K562 (cell line): ENCODE measurements around the gene FAM114A1. TPM values are rescaled to one million over a fixed set of nuclear protein-coding genes. Genes with fewer than 3 reads are reported as not detected.
A peak's percentile ranks its signal among the peaks of the same experiment; 100 is the strongest.

Source experiments
- CUX1 ChIP-seq: fragments of 200-800 bp; sonication (Bioruptor generic); IDR thresholded peaks from 2 replicates; pipeline ENCODE4 v1.6.1; 2016; ENCODE audit warnings: missing genetic modification characterization, missing compliant biosample characterization
- FOXK2 ChIP-seq, 2 experiments: fragments of 450-650 bp; IDR thresholded peaks in 1 of 2; conservative IDR thresholded peaks in 1 of 2; 2 replicates each; pipeline ENCODE4 v1.6.1; 2016; ENCODE audit warnings: low read depth in 2 of 2, mild to moderate bottlenecking in 1 of 2
- GTF2B ChIP-seq: IDR thresholded peaks from 2 replicates; pipeline ENCODE4 v1.6.1; 2011; ENCODE audit not compliant: insufficient read length; ENCODE audit errors: extremely low read depth
- JUNB ChIP-seq: fragments of 450-650 bp; formaldehyde crosslinking; conservative IDR thresholded peaks from 2 replicates; pipeline ENCODE4 v1.4.0; 2020; ENCODE audit warnings: mild to moderate bottlenecking
- PHTF2 ChIP-seq: fragments of 250-450 bp; sonication (Bioruptor Pico); IDR thresholded peaks from 2 replicates; pipeline ENCODE4 v1.5.0; 2021; ENCODE audit warnings: mild to moderate bottlenecking
- POU5F1 ChIP-seq: fragments of 150-350 bp; IDR thresholded peaks from 2 replicates; pipeline ENCODE4 v1.6.1; 2014; ENCODE audit warnings: borderline replicate concordance, low read length, low read depth, mild to moderate bottlenecking; ENCODE audit not compliant: partially characterized antibody
- PYGO2 ChIP-seq: fragments of 450-650 bp; IDR thresholded peaks from 2 replicates; pipeline ENCODE4 v1.6.1; 2016; ENCODE audit warnings: mild to moderate bottlenecking, missing genetic modification characterization, moderate library complexity, missing compliant biosample characterization
- TCF15 ChIP-seq: fragments of 250-450 bp; sonication (Bioruptor Pico); IDR thresholded peaks from 2 replicates; pipeline ENCODE4 v1.8.0; 2022; ENCODE audit warnings: moderate library complexity, mild to moderate bottlenecking, inconsistent platforms
- TEAD4 ChIP-seq, 2 experiments: sonication (generic) in 1 of 2; formaldehyde crosslinking in 1 of 2; IDR thresholded peaks; 2 replicates each; pipeline versions ENCODE4 v1.6.1 to v1.8.0; 2012 to 2022; ENCODE audit warnings: borderline replicate concordance in 1 of 2, inconsistent platforms in 1 of 2, low read length in 1 of 2, mild to moderate bottlenecking in 1 of 2, missing genetic modification reagents in 1 of 2
- TOE1 ChIP-seq, 2 experiments: fragments of 450-650 bp in 1 of 2; sonication (generic) in 1 of 2; formaldehyde crosslinking in 1 of 2; IDR thresholded peaks; 2 replicates each; pipeline versions ENCODE4 v1.7.1 to v1.8.0; 2016 to 2022; ENCODE audit warnings: borderline replicate concordance in 2 of 2, mild to moderate bottlenecking in 2 of 2, antibody characterized with exemption in 1 of 2, inconsistent platforms in 1 of 2, low read depth in 1 of 2, missing genetic modification reagents in 1 of 2, moderate library complexity in 1 of 2
- TRIM25 ChIP-seq: fragments of 450-650 bp; IDR thresholded peaks from 2 replicates; pipeline ENCODE4 v1.7.0; 2016; ENCODE audit warnings: borderline replicate concordance
- ZNF512 ChIP-seq: IDR thresholded peaks from 2 replicates; pipeline ENCODE4 v1.6.1; 2016; ENCODE audit warnings: missing genetic modification characterization, missing compliant biosample characterization
- ZNF785 ChIP-seq: fragments of 250-450 bp; sonication (Bioruptor Pico); IDR thresholded peaks from 2 replicates; pipeline ENCODE4 v1.4.0; 2020; ENCODE audit warnings: mild to moderate bottlenecking
- polyA plus RNA-seq, 8 experiments: library from polyadenylated mRNA; depleted of rRNA in 4 of 8; stranded (reverse) in 5 of 8; unstranded in 3 of 8; fragments of >200 nt; fragmentation: Nextera tagmentation in 2 of 8; fragmentation: Illumina TruSeq in 1 of 8; extraction: Ambion mirVana in 2 of 8; extraction: Trizol in 1 of 8; gene quantifications; 2 replicates each; pipeline versions ENCODE4 v1.2.1 to v1.2.3, GENCODE V29; 2011 to 2014; ENCODE audit warnings: inconsistent platforms in 1 of 8, missing spikeins in 1 of 8
- total RNA-seq, 7 experiments: library from RNA; depleted of rRNA in 6 of 7; stranded (reverse); fragments of >200 nt in 6 of 7; fragmentation: Illumina TruSeq in 2 of 7; extraction: Trizol in 2 of 7; gene quantifications; 2 replicates each; pipeline versions ENCODE4 v1.2.1 to v1.2.3, GENCODE V29; 2011 to 2021; ENCODE audit warnings: low replicate concordance in 1 of 7

The FAM114A1 gene
- total and polyA plus RNA-seq, 9 of the 15 experiments (the other 6 are each of a cell fraction or from before 2014, with no cell fraction given): 1.8 to 12.0 (median 4.3) TPM

- no peak for TF ChIP-seq ZNF512
- TF ChIP-seq ZNF785 (CRISPR knock-in tag): no peak
- no peak for TF ChIP-seq TCF15 (CRISPR knock-in tag)
- TF ChIP-seq FOXK2 (conservative IDR thresholded peaks at IDR 0.05 in 1 of 2, IDR thresholded peaks at IDR 0.05 in 1 of 2; ENCODE audit: low read depth in 2 of 2): no peak
- no peak for TF ChIP-seq POU5F1
- TF ChIP-seq PYGO2 (tag): no peak
- TF ChIP-seq GTF2B: no peak
- no peak for TF ChIP-seq TRIM25
- no peak for TF ChIP-seq JUNB (CRISPR knock-in tag)
- TF ChIP-seq TEAD4 (IDR thresholded peaks at IDR 0.05; ENCODE audit: low read length): peak; percentile 52; the same call in 1 of the 2 replicates
- no peak for TF ChIP-seq TEAD4 (CRISPR knock-in tag; IDR thresholded peaks at IDR 0.05; ENCODE audit: borderline replicate concordance)
- TF ChIP-seq CUX1: no peak
- no peak for TF ChIP-seq PHTF2 (CRISPR knock-in tag)
- no peak for TF ChIP-seq TOE1 (IDR thresholded peaks at IDR 0.05; ENCODE audit: borderline replicate concordance)
- TF ChIP-seq TOE1 (CRISPR knock-in tag; IDR thresholded peaks at IDR 0.05; ENCODE audit: borderline replicate concordance, low read depth): no peak
Observed at GRCh38 chr4:38856524-38857337, 10.9 kb upstream of the FAM114A1 start, which contains the start of gene TLR6 (continued).
